GM12801 (cell line): Measurements from ENCODE around the gene ABCB6.

Experiments
- TF ChIP-seq, protein P1 (sequence below): IDR thresholded peaks from one replicate; pipeline ENCODE4 v1.5.1; 2011; ENCODE audit warnings: control low read depth; ENCODE audit not compliant: insufficient read length; ENCODE audit errors: extremely low read depth

ABCB6 gene

DNA sequence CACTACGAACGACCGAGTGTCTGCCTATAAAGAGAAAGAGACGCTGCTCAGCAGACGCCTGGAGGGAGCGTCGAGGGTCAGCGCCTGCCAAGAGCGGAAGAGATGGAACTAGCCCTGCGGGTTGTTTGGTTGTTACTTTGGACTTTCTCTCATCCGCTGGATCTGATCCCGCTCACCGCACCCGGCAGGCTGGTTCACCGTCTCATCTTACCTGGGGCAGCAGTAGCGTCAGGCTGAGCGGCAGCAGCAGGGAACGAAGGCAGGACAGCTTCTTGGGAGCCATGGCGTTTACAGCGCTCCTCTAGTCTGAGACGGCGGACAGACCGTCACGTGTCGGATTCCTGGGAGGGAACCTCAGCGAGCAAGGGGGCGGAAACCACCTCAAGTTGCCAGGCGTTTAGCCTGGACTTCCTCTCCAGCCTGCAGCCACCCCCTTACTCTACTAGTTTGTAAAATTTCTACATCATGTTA lies 24.6 kb upstream of the ABCB6 start:
- TF ChIP-seq, protein P1, sequence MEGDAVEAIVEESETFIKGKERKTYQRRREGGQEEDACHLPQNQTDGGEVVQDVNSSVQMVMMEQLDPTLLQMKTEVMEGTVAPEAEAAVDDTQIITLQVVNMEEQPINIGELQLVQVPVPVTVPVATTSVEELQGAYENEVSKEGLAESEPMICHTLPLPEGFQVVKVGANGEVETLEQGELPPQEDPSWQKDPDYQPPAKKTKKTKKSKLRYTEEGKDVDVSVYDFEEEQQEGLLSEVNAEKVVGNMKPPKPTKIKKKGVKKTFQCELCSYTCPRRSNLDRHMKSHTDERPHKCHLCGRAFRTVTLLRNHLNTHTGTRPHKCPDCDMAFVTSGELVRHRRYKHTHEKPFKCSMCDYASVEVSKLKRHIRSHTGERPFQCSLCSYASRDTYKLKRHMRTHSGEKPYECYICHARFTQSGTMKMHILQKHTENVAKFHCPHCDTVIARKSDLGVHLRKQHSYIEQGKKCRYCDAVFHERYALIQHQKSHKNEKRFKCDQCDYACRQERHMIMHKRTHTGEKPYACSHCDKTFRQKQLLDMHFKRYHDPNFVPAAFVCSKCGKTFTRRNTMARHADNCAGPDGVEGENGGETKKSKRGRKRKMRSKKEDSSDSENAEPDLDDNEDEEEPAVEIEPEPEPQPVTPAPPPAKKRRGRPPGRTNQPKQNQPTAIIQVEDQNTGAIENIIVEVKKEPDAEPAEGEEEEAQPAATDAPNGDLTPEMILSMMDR = no peak

DNA sequence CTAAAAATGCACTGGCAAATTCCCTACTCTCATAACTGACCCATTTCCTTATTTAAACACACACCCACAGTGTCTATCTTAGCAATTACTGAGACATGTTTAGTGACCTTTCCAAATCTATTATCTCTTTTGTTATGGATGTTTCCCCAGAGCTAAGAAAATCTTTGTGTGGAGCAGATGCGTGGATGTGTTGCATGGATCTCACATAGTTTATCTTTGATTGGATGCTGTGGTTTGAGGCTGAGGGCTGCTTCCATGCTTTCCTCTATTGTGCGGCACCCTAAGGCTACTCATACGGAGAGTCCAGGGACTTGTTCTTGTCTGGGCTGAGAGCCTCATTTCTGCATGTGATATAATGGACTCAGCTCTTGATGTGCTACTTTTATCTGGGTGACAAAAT lies 15.6 kb upstream of the ABCB6 start:
- TF ChIP-seq, protein P1 = no peak

DNA sequence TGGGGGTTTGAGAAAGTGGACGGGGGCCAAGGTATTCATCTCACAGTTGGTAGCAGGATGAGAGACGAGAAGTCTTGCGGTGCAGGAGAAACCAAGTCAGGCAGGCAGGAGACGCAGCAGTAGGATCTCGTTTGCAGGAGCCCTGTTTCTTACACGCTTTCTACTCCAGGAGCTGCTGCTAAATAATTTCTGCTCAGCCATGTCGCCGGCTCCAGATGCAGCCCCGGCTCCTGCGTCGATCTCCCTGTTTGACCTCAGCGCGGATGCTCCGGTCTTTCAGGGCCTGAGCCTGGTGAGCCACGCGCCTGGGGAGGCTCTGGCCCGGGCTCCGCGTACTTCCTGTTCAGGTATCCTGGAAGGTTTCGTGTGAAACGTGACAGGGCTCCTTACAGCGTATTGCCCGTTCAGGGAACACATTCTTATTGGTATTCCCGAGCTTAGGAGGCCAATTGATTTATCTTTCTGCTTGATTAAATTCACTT lies 11.3 kb upstream of the ABCB6 start:
- TF ChIP-seq, protein P1 = no peak

DNA sequence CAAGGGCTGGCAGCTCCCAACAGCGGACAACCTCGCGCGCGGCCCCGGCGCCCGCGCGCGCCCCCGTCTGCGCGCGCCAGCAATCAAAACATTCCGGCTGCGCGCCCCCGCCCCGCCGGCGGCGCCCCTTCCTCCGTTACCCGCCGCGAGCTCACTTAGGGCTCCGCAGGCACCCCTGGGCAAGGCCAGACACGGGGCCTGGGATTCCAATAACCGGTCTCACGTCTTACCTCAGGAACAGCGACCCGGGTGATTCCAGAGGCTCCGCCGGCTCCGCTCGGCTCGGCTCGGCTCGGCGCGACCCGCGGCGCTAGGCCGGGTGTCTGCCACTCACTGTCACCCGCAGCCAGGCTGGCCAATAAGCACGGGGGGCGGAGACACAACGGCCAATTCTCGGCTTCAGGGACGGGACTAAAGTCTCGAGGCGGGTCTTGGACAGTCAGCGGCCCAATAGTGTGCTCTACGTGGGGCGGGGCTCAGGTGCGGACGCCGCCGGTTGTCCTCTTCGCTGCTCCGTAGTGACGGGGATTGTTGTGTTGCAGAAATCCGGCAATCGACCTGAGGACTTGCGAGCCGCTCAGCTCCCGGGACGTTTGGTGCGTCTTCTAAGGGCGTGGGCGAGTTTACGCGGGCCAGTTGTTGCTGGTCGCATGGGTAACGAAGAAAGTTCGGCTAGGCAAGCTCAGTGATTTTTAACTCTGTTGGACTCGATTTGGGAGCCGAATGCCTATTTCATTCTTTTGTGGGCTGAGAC lies 10.7 kb upstream of the ABCB6 start, which contains the start of the genes ANKZF1 and ATG9A:
ANKZF1 (plus strand) TSS at position 502 of the 754 bp plus-strand sequence. CDS start 452 bp downstream, outside the sequence.
ATG9A (minus strand) TSS at position 332 of the 754 bp plus-strand sequence. CDS start 1,612 bp downstream, outside the sequence.
- TF ChIP-seq, protein P1 = no peak

DNA sequence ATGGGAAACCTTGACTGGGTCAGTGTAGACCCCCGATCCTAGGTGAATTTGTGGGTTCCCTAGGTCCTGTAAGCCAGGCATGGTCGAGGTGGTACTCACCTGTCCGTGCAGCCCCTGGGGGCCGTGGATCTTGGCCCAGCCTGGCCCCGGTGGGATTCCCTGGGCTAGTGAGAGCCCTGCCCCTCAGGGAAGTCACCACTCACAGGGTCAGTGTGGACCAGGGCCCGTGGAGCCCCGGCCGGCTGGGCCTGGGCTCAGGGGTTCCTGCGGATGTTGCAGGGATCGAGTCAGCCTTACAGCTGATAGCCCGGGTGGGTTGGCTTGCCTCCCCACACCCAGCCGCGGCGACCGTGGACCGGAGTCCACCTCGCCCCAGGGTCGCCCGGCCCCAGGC lies 10.2 kb upstream of the ABCB6 start:
- TF ChIP-seq, protein P1 = no peak

DNA sequence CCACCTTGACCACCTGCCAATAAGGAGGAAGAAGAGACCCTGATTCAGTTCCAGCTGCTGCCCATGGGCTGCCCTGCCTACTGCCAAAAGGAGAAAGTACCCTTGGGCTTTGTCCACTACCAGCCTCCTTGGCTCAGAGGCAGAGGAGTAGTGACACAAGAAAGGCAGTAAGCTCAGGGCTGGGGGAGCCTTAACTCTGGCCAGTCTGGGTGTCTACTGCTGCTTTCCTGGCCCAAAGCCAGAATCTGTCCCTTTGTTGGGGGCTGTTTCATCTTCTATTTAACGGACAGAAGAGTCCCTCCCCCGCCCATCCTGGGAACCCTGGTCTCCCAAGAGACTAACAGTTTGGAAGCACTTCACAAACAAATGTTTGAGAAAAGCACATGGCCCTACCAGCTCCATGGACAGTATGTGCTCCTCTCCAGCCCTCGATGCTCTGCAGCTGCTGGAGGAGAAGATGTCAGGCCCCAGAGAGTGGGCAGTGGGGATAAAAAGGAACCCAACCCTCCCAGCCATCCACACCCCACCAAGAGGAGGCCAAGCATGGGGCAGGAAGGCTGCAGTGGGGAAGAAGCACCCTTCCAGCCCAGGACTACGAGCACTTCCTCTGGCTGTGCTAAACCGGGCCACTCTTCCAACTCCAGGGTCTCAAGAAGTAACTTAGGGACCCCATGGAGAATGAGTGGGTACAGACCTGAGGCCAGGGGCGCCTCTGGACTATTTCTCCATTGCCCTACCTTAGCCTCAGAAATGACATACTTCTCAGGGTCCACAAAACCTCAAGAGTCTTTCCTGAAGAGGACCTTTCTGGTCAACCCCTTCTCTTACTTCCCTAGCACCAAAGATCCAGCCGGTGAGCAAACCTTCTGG lies 9.5 kb upstream of the ABCB6 start:
- TF ChIP-seq, protein P1 = no peak

DNA sequence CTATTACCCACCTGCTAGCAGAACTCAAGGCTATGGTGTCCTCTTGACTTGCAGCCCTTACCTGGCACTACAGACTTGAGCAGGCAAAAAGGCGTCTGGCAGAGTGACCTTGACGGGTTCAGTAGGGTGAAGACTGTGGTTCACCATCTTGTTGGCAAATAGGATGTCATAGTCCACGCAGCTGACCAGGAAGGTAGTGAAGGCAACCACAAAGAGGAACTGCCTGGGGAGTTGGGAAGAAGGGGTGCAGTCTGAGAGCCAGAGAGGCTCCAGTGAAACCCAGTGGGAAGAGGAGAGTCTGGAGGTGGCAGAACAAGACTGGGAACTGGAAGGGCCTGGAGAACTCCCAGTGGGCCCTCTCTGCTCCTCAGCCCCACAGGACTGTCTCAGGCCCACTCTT lies 6.6 kb upstream of the ABCB6 start:
- TF ChIP-seq, protein P1 = no peak
